ENCODE data around the gene SNX1.
"Not testable (repeated sequence)": the region's sequence is repeated elsewhere in the genome, so short reads cannot be mapped to it uniquely, and the experiment has no call there.

Gene SNX1

DNA sequence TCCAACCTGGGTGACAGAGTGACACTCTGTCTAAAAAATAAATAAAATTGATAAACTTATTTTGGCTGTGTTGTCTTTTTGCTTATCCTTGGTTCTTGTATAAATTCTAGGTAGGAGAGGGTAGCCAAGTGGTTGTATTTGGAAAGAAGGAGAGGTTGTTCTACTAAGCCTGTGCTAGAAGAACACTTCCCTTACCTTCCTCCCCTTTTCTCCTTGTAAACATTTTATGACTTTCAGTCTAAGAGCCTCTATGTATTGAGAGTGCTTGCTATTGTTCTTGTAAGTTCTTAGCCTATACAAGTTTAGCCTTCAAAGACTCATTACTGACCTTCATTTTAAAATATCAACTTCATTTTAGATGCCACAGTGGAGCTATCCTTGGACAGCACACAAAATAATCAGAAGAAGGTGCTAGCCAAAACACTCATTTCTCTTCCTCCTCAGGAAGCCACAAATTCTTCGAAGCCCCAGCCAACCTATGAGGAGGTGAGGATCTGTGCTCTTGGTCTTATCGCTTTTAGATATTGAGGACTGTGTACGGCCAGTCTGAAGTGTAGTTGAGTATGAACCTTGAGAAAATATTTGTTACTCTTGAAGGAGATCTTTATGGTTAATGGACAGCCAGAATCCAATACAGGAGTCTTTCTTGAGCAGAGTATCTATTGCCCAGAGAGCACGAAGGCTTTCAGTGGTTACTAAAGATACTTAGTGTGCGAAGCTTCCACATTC is 22.1 kb downstream of the SNX1 start:
- no peak for DNase-seq

DNA sequence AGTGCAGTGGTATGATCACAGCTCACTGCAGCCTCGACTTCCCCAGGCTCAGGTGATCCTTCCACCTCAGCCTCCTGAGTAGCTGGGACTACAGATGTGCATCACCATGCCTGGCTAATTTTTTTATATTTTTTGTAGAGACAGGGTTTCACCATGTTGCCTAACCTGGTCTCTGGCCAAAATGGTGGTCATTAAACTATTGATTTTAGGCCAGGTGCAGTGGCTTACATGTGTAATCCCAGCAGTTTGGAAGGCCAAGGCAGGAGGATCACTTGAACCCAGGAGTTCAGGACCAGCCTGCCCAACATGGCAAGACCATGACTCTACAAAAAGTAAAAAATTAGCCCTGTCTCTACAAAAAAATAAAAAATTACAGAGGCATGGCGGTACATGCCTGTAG is 24.5 kb downstream of the SNX1 start:
- not testable (repeated sequence) for DNase-seq

DNA sequence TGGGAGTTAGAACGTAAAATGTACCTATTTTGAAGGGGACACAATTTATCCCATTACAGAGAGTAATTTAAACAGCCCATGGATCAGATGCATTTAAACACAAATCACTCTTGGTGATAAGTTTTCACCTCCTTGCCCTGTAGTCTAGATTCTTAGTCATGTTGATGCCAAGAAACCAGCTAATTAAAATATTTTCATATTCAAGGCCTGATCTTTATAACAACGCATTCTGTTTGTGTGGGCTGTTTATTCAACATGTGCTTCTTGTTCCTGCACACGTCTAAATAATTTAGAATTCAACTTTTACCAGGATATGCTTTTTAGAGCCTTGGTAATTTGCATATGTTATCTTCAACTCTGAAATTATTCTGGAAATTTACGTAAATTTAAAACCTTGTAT is 25.8 kb downstream of the SNX1 start:
- no peak for DNase-seq

- no peak for DNase-seq
These were observed 26.7 kb downstream of the SNX1 start for GRCh38 chr15:64122444-64122843.

DNA sequence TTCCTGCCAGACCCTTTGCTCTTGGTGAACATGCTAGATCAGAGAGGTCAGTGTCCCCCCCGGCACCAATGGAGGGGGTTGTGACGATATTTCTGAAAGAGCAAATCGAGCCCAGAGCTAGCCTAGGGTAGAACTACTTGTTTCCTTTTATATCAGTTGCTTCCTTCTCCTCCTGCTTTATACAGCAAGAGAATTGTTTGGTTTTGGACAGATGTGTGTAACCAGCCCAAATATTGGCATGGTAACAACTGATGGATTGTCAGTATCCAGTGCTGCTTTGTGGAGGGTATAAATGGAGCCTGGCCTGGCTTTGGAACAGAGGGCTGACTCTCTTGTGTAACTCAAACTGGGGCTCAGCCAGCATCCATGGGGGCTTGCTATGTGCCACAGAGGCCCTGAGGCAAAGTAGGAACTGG is 27.2 kb downstream of the SNX1 start:
- no peak for DNase-seq

DNA sequence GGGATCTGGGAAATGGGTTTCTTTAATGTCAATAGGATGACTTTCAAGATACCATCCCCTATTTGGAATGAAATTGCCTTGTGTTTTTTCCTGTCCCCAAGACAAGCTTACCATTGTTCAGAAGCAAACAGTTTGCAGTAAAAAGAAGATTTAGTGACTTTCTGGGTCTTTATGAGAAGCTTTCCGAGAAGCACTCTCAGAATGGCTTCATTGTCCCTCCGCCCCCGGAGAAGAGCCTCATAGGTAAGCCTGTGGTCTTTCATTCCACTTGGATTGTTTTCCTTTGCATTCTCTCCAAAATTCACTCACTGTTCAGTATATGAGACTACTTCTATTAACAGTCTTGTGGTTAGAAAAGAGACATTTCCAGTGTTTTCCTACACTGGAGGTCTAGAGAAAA is 30.2 kb downstream of the SNX1 start:
- DNase-seq: no peak

DNA sequence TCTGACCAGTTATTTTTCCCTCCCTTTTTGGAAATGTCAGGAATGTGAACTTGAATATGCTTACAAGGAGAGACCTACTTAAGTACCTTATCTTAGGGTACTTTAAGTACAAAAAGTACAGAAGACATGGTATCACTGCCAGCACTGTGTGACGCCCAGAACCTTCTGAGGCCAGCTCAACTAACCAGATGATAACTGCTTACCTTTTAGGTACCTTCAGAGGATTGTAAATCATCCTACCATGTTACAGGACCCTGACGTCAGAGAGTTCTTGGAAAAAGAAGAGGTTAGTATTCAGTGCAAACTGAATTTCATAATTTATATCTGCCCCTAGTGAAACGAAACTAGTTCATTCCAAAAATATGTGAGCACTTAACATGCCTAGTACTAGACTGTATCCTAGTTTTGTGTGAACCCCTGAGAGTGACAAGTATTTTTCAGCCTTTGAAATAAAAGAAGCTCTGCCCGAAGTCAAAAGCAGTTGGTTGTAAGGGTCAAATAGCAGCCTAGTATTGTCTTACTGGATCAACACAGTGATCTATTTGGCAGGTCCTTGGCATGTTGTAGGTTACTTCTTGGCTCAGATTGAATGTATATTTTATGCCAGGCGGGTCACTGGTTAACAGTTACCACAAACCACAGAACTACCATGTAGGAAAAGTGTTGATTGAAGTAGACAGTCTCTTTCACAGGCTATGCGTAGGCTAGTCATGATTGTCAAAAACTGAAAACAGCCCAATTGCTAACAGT is 31.9 kb downstream of the SNX1 start:
- no peak for DNase-seq

DNA sequence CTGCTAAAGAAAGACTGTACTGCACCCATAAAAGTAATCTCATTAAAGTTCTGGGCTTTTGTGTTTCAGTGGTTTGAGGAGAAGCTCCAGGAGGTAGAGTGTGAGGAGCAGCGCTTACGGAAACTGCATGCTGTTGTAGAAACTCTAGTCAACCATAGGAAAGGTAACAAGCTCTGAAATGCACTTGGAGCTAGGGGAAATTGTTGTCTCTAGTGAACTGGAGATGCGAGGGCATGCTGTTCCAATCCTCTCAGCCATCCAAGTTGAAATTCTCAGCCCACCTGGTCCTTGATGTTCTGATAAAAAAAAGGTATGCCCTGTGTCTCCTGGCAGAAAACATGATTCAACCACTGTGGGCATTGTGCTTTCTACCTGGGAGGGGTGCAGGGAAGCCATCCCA is 34.4 kb downstream of the SNX1 start:
- no peak for DNase-seq

DNA sequence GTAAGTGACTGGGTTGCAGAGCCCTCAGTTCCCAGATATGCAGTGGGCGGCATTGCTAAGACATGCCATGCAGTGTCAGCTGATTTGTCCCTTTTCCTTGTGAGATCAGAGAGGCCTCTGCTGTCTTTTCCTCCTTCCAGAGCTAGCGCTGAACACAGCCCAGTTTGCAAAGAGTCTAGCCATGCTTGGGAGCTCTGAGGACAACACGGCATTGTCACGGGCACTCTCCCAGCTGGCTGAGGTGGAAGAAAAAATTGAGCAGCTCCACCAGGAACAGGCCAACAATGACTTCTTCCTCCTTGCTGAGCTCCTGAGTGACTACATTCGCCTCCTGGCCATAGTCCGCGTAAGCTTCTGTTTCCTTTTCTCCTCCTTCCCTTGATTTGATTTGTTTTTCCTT is 35.8 kb downstream of the SNX1 start:
- no peak for DNase-seq

GRCh38 chr15:64132217-64132616 is 36.4 kb downstream of the SNX1 start:
- no peak for DNase-seq

DNA sequence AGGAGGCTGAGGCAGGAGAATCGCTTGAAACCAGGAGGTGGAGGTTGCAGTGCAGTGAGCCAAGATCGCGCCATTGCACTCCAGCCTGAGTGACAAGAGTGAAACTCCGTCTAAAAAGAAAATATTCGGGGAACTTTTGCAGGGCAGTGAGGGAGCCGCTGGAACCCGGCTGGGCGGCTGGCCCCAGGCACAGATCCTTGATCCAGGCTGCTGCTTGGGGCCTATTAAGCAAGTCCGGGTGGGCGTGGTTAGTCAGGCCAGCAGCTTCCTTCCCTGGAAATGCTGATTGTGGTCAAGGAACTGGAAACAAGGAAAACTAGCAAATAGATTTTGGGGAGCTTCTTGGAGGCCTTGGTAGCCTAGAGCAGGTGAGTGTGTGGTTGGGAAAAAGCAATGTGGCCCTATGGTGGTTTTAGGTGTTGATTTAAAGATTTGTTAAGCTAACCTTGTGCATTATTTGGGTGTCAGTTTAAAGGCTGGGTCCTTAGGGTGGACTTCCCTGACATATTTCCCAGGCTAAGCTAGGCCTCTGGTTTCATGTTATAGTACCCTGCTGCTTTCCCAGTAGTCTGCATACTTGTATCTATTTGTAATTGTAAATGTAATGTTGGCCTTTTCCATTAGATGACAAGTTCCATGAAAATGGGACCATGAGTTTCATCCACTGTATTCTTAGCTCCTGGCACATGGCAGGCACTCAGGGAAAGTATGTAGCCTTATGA is 38.0 kb downstream of the SNX1 start:
- DNase-seq: no peak

DNA sequence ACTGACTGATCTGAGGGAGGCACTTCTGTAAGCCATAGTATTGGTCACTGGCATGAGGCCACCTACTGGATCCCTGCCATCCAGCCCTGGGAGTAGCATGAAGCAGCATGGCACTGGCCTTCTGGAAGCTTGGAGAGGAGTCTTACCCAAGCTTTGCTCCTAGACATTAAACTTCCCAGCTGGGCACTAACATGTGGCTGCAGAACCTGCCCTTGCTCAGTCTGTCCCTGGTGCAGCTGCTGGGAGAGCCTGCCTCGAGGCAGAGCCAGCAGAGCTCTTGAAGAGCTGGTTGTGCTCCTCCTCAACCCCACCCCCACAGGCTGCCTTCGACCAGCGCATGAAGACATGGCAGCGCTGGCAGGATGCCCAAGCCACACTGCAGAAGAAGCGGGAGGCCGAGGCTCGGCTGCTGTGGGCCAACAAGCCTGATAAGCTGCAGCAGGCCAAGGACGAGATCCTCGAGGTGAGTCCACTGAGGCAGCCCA is 38.6 kb downstream of the SNX1 start:
- DNase-seq: no peak

GRCh38 chr15:64136347-64136746 is 40.6 kb downstream of the SNX1 start:
- no peak for DNase-seq

DNA sequence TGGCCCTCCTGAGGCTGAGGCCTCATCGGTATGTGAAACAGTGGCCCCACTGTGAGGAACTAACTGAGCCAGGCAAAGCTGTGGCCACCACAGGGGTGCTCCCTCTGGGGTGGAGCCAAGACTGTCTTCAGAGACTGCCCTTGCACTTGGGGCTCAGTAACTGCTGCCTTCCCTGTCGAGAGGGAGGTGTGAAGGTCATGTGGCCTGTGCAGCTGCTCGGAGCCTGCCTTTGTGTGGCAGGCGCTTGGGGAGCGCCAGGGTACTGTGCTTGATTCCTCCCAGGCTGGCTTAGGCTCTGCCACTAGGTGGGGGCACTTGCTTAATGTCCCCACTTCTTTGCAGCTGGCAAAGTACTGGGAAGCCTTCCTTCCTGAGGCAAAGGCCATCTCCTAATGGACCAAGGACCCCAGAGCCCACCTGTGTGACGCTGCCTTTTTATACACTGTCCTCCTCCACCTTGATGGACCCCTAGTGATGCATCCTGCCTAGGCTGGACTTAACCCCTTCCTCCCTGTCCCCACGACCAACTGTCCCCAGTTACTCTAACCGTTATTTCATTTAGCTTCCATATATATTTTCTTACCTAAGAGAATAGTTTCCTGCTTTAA is 41.5 kb downstream of the SNX1 start:
- no peak for DNase-seq

DNA sequence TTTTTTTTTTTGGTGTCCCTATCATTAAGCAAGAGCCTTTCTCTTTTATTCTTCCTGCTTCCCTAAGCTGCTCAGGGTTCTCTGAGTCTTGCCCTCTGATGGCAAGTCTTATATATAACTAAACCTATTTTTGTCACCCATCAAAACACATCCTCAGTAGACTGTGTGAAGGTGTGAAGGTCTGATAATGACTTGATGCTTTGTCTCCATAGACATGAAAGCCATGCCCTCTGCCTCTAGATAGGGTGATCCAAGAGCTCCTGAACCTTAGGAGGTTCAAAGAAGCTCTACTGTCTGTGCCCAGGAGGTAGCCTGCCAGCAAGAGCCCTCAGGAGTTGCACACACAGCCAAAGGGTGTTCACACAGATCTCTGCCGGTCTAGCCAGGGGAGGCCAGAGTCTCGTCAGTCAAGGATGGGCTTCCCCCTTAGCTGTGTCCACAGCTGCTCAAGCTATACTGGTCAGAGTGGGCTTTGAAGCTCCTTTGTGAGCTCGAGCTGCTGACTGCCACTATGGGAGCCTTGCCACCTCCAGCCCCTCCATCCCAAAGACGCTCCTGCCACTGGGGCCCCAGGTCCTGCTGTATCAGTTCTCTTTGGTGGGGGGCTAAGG is 42.7 kb downstream of the SNX1 start:
- no peak for DNase-seq

DNA sequence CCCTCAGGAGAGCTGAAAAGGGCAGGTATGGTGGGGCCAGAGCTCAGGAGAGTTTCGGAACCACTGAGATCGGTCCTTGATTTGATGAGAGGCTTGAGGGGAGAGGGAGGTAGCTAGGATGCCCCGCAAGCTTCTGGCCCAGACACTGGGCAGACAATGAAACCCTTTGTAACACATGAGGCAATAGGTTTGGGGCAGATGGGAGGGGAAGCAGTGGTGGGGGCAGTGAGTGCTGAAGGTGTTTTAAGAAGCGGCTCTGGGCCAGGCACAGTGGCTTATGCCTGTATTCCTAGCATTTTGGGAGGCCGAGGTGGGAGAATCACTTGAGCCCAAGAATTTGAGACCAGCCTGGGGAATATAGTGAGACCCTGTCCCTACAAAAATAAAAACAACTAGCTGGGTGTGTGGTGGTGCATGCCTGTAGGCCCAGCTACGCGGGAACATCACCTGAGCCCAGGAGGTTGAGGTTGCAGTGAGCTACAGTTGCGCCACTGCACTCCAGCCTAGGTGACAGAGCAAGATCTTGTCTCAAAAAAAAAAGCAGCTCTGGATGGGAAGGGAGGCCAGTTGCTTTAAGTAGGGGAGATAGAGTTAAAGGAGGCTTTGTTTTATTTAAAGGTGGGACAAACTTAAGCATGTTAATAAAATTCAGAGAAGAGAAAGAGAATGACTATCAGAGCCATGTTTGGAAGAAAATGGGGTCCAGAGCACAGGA is 46.2 kb downstream of the SNX1 start:
- DNase-seq: no peak

DNA sequence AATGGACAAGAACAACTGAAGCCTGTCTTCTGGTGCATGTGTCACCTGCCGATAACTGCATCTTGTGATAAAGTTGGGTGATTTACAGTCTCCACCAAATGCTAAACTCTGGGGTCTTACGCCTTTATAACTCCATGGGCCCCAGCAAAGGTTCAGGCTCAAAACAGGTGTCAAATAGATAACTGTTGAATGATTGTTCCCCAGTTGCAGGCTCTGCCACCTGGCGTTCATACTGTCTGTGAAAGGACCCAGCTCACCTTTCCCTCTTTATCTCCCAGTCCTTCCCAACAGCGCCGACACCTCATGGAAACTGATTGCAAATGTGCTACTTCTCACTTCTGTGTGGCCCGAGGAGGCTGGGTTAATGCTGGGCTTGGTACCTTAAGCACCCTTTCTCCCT is 47.5 kb downstream of the SNX1 start:
- no peak for DNase-seq

DNA sequence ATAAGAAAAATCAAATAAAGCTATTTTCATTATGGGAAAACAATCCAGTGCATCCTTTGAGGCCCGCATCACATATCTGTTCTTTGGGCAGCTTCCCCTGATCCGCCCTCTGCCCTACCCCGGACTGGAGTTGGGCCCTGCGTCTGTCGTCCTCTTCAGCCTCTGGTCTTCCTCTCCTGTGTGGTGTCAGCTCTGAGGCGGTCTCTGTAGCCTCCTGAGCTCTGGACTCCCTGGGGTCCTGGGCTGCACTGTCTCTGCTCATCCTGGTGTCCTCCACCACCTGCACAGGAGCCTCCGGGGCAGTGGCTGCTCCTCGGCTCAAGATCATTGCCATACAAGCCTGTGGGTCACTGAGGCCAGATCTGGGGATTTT is 48.4 kb downstream of the SNX1 start:
- DNase-seq: no peak

- no peak for DNase-seq
These were observed 48.9 kb downstream of the SNX1 start for GRCh38 chr15:64144565-64145281.

GRCh38 chr15:64146041-64146440 is 50.3 kb downstream of the SNX1 start:
- DNase-seq: no peak

GRCh38 chr15:64146520-64146884 is 50.7 kb downstream of the SNX1 start:
- no peak for DNase-seq
